Gastroesophageal sphincter (tissue), 3 donors: ENCODE results near the gene GADD45B.

Experiments used
- CTCF ChIP-seq, 4 experiments: fragments of 200-600 bp in 2 of 4; fragments of 450-650 bp in 2 of 4; sonication (generic) in 1 of 4; IDR thresholded peaks; one replicate each; pipeline ENCODE4 v1.5.1; 2017 to 2019; ENCODE audit warnings: antibody characterized with exemption in 4 of 4, mild to moderate bottlenecking in 2 of 4, moderate library complexity in 2 of 4
- EP300 ChIP-seq: sonication (generic); formaldehyde crosslinking; IDR thresholded peaks from one replicate; pipeline ENCODE4 v1.6.1; 2017; ENCODE audit warnings: antibody characterized with exemption, mild to moderate bottlenecking

- TF ChIP-seq CTCF (IDR thresholded peaks at IDR 0.05) (no peak), EP300 (no peak)
Observed at GRCh38 chr19:2477732-2478191, 1.8 kb downstream of the GADD45B start.
